RWPE2 (cell line): Measurements from ENCODE around the gene PPP1R14C.
A peak's percentile ranks its signal among the peaks of the same experiment; 100 is the strongest.

ENCODE experiments used
- ATAC-seq: fragments of 200-7000 bp; cut with Tn5 transposase; 3 replicates; pipeline ENCODE4 v1.9.1; 2021; ENCODE audit warnings: low read depth
- DNase-seq: peaks from one replicate; pipeline ENCODE4 v3.0.0-alpha.2; 2020; ENCODE audit warnings: low spot score
- H3K27ac ChIP-seq: fragments of 450-650 bp; 2 replicates; pipeline ENCODE4 v1.5.1; 2017; ENCODE audit warnings: mild to moderate bottlenecking; ENCODE audit not compliant: poor library complexity, severe bottlenecking
- H3K27me3 ChIP-seq: fragments of 250-450 bp; sonication (Bioruptor Pico); 2 replicates; pipeline ENCODE4 v1.5.1; 2021; ENCODE audit warnings: mild to moderate bottlenecking, moderate library complexity; ENCODE audit not compliant: insufficient read depth, poor library complexity, severe bottlenecking
- H3K36me3 ChIP-seq: fragments of 250-450 bp; sonication (Bioruptor Pico); 2 replicates; pipeline ENCODE4 v1.5.1; 2020; ENCODE audit warnings: low read depth, mild to moderate bottlenecking, moderate library complexity
- H3K4me1 ChIP-seq: fragments of 250-450 bp; sonication (Bioruptor Pico); 2 replicates; pipeline ENCODE4 v1.5.1; 2021; ENCODE audit warnings: mild to moderate bottlenecking, moderate library complexity; ENCODE audit not compliant: insufficient read depth, poor library complexity, severe bottlenecking
- H3K4me3 ChIP-seq: fragments of 250-450 bp; sonication (Bioruptor Pico); 2 replicates; pipeline ENCODE4 v1.5.1; 2021; ENCODE audit warnings: mild to moderate bottlenecking, moderate library complexity; ENCODE audit not compliant: severe bottlenecking
- H3K9me3 ChIP-seq: fragments of 250-450 bp; sonication (Bioruptor Pico); 2 replicates; pipeline ENCODE4 v1.5.1; 2021; ENCODE audit warnings: mild to moderate bottlenecking, moderate library complexity; ENCODE audit not compliant: severe bottlenecking
- TF ChIP-seq, protein P1 (sequence below): fragments of 450-650 bp; IDR thresholded peaks from one replicate; pipeline ENCODE4 v1.5.1; 2017; ENCODE audit warnings: mild to moderate bottlenecking, moderate library complexity; ENCODE audit not compliant: poor library complexity, severe bottlenecking

Gene PPP1R14C

DNA sequence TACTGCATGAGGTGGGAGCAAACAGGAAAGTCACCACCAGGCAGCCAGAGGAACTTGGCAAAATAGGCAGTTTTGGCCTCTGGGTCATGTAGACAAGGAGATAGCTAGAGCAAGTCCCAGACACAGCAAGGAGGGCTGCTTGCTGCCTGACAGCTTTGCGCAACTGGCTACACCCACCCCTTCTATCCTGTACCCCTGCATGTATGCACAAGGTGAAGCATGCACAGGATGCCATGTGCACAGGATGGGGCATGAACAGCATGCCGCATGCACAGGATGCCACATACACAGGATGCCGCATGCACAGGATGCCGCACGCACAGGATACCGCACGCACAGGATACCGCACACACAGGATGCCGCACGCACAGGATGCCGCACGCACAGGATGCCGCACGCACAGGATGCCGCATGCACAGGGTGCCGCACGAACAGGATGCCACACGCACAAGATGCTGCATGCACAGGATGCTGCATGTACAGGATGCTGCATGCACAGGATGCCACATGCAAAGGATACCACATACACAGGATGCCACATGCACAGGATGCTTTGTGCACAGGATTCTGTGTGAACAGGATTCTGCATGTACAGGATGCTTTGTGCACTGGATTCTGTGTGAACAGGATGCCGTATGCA, 121.0 kb downstream of the PPP1R14C start:
- H3K27ac ChIP-seq: no peak overlapping the region

DNA sequence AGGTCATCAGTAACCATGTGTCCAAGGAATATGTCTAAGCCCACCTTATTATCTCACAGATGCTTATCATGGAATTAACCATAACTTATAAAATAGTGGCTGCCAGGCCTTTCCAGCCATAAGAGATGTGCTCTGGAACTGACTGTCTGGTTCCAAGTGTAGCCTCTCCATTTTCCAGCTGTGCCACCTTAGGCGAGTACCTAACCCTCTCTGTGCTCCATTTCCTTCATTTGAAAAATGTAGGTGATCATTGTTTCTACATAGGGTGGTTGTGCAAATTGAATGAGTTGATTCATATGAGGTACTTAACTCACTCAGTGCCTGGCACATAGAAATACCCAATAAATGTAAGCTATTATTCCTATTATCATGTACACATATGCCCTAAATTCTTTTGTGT, 123.5 kb downstream of the PPP1R14C start:
- peak overlapping the region; percentile 99 for H3K27ac ChIP-seq
- peaks cover 46% of the 10 kb centered on the region for H3K4me1 ChIP-seq
- H3K4me3 ChIP-seq: no peak overlapping the region
- H3K27me3 ChIP-seq: no peaks in the 10 kb centered on the region
- ATAC-seq (no peak), DNase-seq (no peak)
- H3K36me3 ChIP-seq: no peaks in the 10 kb centered on the region
- no peaks in the 10 kb centered on the region for H3K9me3 ChIP-seq
- TF ChIP-seq, protein P1, sequence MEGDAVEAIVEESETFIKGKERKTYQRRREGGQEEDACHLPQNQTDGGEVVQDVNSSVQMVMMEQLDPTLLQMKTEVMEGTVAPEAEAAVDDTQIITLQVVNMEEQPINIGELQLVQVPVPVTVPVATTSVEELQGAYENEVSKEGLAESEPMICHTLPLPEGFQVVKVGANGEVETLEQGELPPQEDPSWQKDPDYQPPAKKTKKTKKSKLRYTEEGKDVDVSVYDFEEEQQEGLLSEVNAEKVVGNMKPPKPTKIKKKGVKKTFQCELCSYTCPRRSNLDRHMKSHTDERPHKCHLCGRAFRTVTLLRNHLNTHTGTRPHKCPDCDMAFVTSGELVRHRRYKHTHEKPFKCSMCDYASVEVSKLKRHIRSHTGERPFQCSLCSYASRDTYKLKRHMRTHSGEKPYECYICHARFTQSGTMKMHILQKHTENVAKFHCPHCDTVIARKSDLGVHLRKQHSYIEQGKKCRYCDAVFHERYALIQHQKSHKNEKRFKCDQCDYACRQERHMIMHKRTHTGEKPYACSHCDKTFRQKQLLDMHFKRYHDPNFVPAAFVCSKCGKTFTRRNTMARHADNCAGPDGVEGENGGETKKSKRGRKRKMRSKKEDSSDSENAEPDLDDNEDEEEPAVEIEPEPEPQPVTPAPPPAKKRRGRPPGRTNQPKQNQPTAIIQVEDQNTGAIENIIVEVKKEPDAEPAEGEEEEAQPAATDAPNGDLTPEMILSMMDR: no peak

More for the DNA sequence above, 121.0 kb downstream of the PPP1R14C start:
- no peaks in the 10 kb centered on the region for H3K9me3 ChIP-seq
- TF ChIP-seq, protein P1: no peak
- DNase-seq (no peak), ATAC-seq (no peak)
- no peaks in the 10 kb centered on the region; the same call in 1 of the 2 replicates for H3K36me3 ChIP-seq
- no peaks in the 10 kb centered on the region for H3K27me3 ChIP-seq
- H3K4me3 ChIP-seq: no peak overlapping the region
- H3K4me1 ChIP-seq: peaks cover 25% of the 10 kb centered on the region

DNA sequence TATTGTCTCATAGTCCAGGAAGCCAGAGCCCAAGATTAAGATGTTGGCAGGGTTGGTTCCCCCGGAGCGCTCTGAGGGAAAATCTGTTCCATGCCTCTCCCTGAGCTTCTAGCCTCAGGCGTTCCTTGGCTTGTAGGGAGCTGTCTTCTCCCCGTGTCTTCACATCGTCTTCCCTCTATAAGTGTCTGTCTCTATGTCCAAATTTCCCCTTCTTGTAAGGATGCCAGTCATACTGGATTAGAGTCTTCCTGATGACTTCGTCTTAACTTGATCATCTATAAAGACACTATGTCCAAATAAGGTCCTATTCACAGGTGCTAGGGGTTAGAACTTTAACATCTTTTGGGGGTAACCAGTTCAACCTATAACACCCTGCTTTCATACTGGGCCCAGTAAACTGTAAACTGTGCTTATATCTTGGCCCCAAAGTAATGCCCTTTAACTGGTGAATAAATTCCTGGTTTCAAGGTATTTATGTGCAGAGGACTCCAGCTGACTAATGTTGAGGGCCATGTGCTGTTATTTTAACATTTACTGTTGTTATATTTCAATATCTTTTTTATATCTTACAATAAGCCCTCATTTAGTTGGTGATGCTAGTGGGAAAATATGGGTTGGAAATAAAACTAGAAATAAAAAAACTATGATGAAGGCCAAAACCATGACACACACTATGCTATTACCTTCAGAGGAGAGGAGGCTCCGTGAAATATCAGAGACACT, 124.3 kb downstream of the PPP1R14C start:
- Histone ChIP-seq H3K27ac (peak overlapping the region; percentile 99), H3K9me3 (no peaks in the 10 kb centered on the region), H3K36me3 (no peaks in the 10 kb centered on the region), H3K4me3 (no peak overlapping the region), H3K4me1 (peaks cover 54% of the 10 kb centered on the region), H3K27me3 (no peaks in the 10 kb centered on the region)
- DNase-seq (no peak), ATAC-seq (no peak)
- TF ChIP-seq, protein P1: no peak

DNA sequence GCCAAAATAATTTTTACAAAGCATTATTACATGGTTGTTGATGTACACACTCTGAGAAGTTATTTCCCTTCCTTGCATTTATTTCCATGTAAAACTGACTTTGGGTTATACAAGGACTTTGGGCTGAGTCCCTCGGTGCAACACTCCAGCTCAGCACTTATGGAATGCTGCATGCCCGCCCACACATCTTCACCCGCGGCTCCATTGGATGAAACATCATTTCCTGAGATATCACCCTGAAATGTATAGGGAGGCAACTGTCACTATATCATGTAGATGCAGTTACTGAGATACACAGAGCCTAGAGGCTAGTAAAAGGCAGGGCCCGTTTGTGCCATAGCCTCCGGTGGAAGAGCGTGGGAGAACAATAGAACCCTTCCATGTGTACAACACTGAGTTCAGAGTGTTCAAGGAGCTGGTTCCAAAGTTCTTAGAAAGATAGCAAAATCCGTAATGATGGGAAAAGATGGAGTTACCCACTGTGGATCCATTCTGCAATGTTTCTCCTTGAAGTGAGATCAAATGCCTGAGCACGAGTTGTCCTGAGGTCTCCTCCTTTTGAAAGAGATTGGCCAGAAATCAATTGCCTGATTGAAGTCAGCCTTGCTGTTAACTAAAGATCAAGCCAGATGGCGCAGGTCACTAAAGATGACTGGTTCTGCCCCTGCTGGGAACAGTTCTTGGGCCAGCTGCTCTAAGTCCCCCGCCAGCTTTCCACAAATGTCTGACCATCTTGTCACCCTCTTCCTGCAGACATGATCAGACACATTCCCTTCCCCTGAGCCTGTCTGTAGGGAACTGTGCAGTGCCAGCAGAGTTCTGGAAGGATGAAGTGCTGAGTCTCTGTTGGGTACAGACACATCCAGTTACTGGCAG, 125.1 kb downstream of the PPP1R14C start:
- peak; percentile 75 for DNase-seq

More for the DNA sequence above, 125.1 kb downstream of the PPP1R14C start:
- peak; percentile 48 for ATAC-seq
- Histone ChIP-seq H3K27ac (peak overlapping the region; percentile 99), H3K9me3 (no peaks in the 10 kb centered on the region), H3K27me3 (no peaks in the 10 kb centered on the region), H3K4me3 (no peak overlapping the region), H3K36me3 (no peaks in the 10 kb centered on the region), H3K4me1 (peaks cover 62% of the 10 kb centered on the region)
- TF ChIP-seq, protein P1: no peak
